H9 (cell line): ENCODE measurements around the gene CDH24. TPM values are rescaled to one million over a fixed set of nuclear protein-coding genes. Genes with fewer than 3 reads are reported as not detected.

Experiments used
- DNase-seq: peaks from one replicate; pipeline ENCODE4 v3.0.0-alpha.2; 2017
- H2AFZ ChIP-seq: one replicate; pipeline ENCODE4 v1.6.1; 2013; ENCODE audit warnings: mild to moderate bottlenecking, low read length, control low read depth, moderate library complexity
- H2AK5ac ChIP-seq: 2 replicates; pipeline ENCODE4 v1.6.1; 2013; ENCODE audit warnings: low read length, control low read depth, mixed read lengths; ENCODE audit not compliant: insufficient read length
- H2BK120ac ChIP-seq: one replicate; pipeline ENCODE4 v1.6.1; 2013; ENCODE audit warnings: low read depth, mild to moderate bottlenecking, low read length, control low read depth, inconsistent platforms; ENCODE audit not compliant: poor library complexity, severe bottlenecking
- H2BK12ac ChIP-seq: 2 replicates; pipeline ENCODE4 v1.6.1; 2013; ENCODE audit warnings: low read length, control low read depth, mixed read lengths, low read depth; ENCODE audit not compliant: insufficient read length
- H2BK15ac ChIP-seq: 2 replicates; pipeline ENCODE4 v1.6.1; 2013; ENCODE audit warnings: low read depth, low read length, control low read depth
- H2BK20ac ChIP-seq: one replicate; pipeline ENCODE4 v1.6.1; 2013; ENCODE audit warnings: low read depth, mild to moderate bottlenecking, low read length, control low read depth, inconsistent platforms; ENCODE audit not compliant: poor library complexity, severe bottlenecking
- H2BK5ac ChIP-seq: 2 replicates; pipeline ENCODE4 v1.6.1; 2013; ENCODE audit warnings: low read length, control low read depth, mixed read lengths; ENCODE audit not compliant: insufficient read length
- H3K14ac ChIP-seq: 2 replicates; pipeline ENCODE4 v1.6.1; 2013; ENCODE audit warnings: low read length, control low read depth; ENCODE audit not compliant: insufficient read depth
- H3K18ac ChIP-seq: 2 replicates; pipeline ENCODE4 v1.6.1; 2013; ENCODE audit warnings: low read depth, mild to moderate bottlenecking, mixed read lengths, low read length, control low read depth; ENCODE audit not compliant: insufficient read length
- H3K23ac ChIP-seq: 2 replicates; pipeline ENCODE4 v1.6.1; 2013; ENCODE audit warnings: low read length, control low read depth, mixed read lengths, low read depth; ENCODE audit not compliant: insufficient read length
- H3K23me2 ChIP-seq: 2 replicates; pipeline ENCODE4 v1.6.1; 2013; ENCODE audit warnings: low read depth, mild to moderate bottlenecking, mixed read lengths, low read length, control low read depth; ENCODE audit not compliant: insufficient read length, poor library complexity, severe bottlenecking
- H3K27ac ChIP-seq: 2 replicates; pipeline ENCODE4 v1.5.1; 2013; ENCODE audit warnings: low read length, control low read depth, mixed read lengths, low read depth; ENCODE audit not compliant: insufficient read length
- H3K27me3 ChIP-seq: 2 replicates; pipeline ENCODE4 v1.6.1; 2013; ENCODE audit warnings: low read length, control low read depth, inconsistent platforms; ENCODE audit not compliant: insufficient read depth
- H3K4ac ChIP-seq: 2 replicates; pipeline ENCODE4 v1.6.1; 2013; ENCODE audit warnings: low read depth, mild to moderate bottlenecking, control low read depth, inconsistent platforms, low read length, moderate library complexity
- H3K4me1 ChIP-seq: 2 replicates; pipeline ENCODE4 v1.6.1; 2013; ENCODE audit warnings: low read length, control low read depth, inconsistent platforms; ENCODE audit not compliant: insufficient read depth
- H3K4me2 ChIP-seq: 2 replicates; pipeline ENCODE4 v1.6.1; 2013; ENCODE audit warnings: low read length, control low read depth, mixed read lengths; ENCODE audit not compliant: insufficient read length, insufficient read depth
- H3K56ac ChIP-seq: 2 replicates; pipeline ENCODE4 v1.6.1; 2013; ENCODE audit warnings: low read depth, mild to moderate bottlenecking, mixed read lengths, low read length, control low read depth; ENCODE audit not compliant: insufficient read length
- H3K79me1 ChIP-seq: 2 replicates; pipeline ENCODE4 v1.6.1; 2013; ENCODE audit warnings: low read depth, mild to moderate bottlenecking, moderate library complexity, low read length, control low read depth, inconsistent platforms; ENCODE audit not compliant: insufficient read depth, poor library complexity, severe bottlenecking
- H3K79me2 ChIP-seq: 2 replicates; pipeline ENCODE4 v1.6.1; 2013; ENCODE audit warnings: low read length, control low read depth, inconsistent platforms; ENCODE audit not compliant: insufficient read depth
- H3K9ac ChIP-seq: 2 replicates; pipeline ENCODE4 v1.6.1; 2013; ENCODE audit warnings: low read length, control low read depth, mixed read lengths; ENCODE audit not compliant: insufficient read length; ENCODE audit errors: extremely low read depth
- H3K9me3 ChIP-seq: one replicate; pipeline ENCODE4 v1.6.1; 2013; ENCODE audit warnings: low read depth, low read length, inconsistent platforms; ENCODE audit not compliant: control insufficient read depth
- H3T11ph ChIP-seq: one replicate; pipeline ENCODE4 v1.6.1; 2013; ENCODE audit warnings: mild to moderate bottlenecking, low read length, control low read depth, inconsistent platforms
- H4K20me1 ChIP-seq: one replicate; pipeline ENCODE4 v1.6.1; 2013; ENCODE audit not compliant: control insufficient read depth, insufficient read length, insufficient read depth
- H4K5ac ChIP-seq: 2 replicates; pipeline ENCODE4 v1.6.1; 2013; ENCODE audit warnings: low read depth, mild to moderate bottlenecking, mixed read lengths, low read length, control low read depth; ENCODE audit not compliant: insufficient read length
- H4K8ac ChIP-seq: replicated peaks from 2 replicates; pipeline ENCODE4 v1.6.1; 2013; ENCODE audit warnings: low read length, control low read depth, mixed read lengths, low read depth; ENCODE audit not compliant: insufficient read length
- H4K91ac ChIP-seq: 2 replicates; pipeline ENCODE4 v1.6.1; 2013; ENCODE audit warnings: low read depth, mild to moderate bottlenecking, moderate library complexity, mixed read lengths, low read length, control low read depth; ENCODE audit not compliant: insufficient read length
- H3K27ac Mint-ChIP-seq, 3 experiments: 2 replicates in 2 of 3; 3 replicates in 1 of 3; pipeline ENCODE4 v1.8.0; 2020 to 2021; ENCODE audit warnings: mixed read lengths in 3 of 3, mild to moderate bottlenecking in 1 of 3, moderate library complexity in 1 of 3
- H3K27me3 Mint-ChIP-seq: 2 replicates; pipeline ENCODE4 v1.8.0; 2021; ENCODE audit warnings: low read depth, mild to moderate bottlenecking, moderate library complexity, mixed read lengths
- H3K36me3 Mint-ChIP-seq, 3 experiments: 2 replicates in 2 of 3; 3 replicates in 1 of 3; pipeline ENCODE4 v1.8.0; 2020 to 2021; ENCODE audit warnings: low read depth in 3 of 3, mixed read lengths in 3 of 3; ENCODE audit not compliant: insufficient read depth in 1 of 3
- H3K4me1 Mint-ChIP-seq, 2 experiments: 2 replicates each; pipeline ENCODE4 v1.8.0; 2020; ENCODE audit warnings: mixed read lengths in 2 of 2
- H3K4me3 Mint-ChIP-seq, 2 experiments: 2 replicates in 1 of 2; 3 replicates in 1 of 2; pipeline ENCODE4 v1.8.0; 2020 to 2021; ENCODE audit warnings: mild to moderate bottlenecking in 2 of 2, mixed read lengths in 2 of 2, moderate library complexity in 1 of 2
- H3K9me3 Mint-ChIP-seq, 2 experiments: 2 replicates in 1 of 2; 3 replicates in 1 of 2; pipeline ENCODE4 v1.8.0; 2020; ENCODE audit warnings: mild to moderate bottlenecking in 2 of 2, mixed read lengths in 2 of 2, moderate library complexity in 1 of 2
- WGBS: extraction: QIAGEN DNeasy Blood & Tissue Kit; methylation state at CpG from one replicate; pipeline ENCODE4 v1.1.7; 2013; ENCODE audit warnings: missing lambda C conversion rate, low lambda C conversion rate, mixed read lengths; ENCODE audit not compliant: insufficient read length; ENCODE audit errors: extremely low coverage; 5-methylcytosine and 5-hydroxymethylcytosine counted together
- total RNA-seq: library from RNA; stranded (reverse); gene quantifications from 2 replicates; pipeline ENCODE4 v1.2.1, GENCODE V29; 2021
- TF ChIP-seq, protein P1 (sequence below): fragments of 200-600 bp; sonication (generic); conservative IDR thresholded peaks from 3 replicates; pipeline ENCODE4 v1.8.0; 2021; ENCODE audit warnings: antibody characterized with exemption, mild to moderate bottlenecking

CDH24 gene
- total RNA-seq, 1 experiment from 2014 or later, result 16.7 TPM

DNA sequence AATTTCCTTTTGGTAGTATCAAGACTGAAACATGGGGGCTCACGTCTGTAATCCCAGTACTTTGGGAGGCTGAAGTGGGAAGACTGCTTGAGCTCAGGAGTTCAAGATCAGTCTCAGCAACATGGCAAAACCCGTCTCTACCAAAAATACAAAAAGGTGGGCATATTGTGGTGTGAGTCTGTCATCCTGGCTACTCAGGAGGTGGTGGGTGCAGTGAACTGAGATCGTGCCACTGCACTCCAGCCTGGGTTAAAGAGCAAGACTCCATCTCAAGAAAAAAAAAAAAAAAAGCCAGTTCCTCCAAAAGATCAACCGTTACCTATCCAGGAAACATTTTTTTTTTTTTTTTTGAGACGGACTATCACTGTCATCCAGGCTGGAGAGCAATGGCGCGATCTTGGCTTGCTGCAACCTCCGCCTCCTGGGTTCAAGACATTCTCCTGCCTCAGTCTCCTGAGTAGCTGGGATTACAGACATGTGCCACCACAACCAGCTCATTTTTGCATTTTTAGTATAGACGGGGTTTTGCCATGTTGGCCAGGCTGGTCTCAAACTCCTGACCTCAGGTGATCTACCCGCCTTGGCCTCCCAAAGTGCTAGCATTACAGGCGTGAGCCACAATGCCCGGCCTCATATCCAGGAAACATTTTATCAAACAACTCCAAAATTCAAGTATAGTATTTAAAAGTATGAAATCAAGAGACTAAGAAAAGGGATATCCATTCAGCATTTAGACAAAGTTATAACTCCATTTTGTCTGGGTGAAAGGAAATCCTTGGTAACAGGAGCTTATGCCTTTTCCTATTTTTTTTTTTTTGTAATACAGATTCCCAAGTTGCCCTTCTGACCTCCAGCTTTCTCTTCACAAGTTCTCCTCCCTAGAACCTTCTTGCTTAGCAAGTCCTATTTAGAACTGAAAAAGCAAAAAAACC is 34.2 kb upstream of the CDH24 start:
- H4K8ac ChIP-seq, result no peak overlapping the region
- H3K27me3 ChIP-seq, result no peaks in the 10 kb centered on the region
- peaks cover 6% of the 10 kb centered on the region for H3K23me2 ChIP-seq
- Mint-ChIP-seq H3K27me3 (no peaks in the 10 kb centered on the region), H3K4me1 (peaks cover 7 to 13% of the 10 kb centered on the region in 2 experiments), H3K27ac (no peak overlapping the region), H3K9me3 (no peaks in the 10 kb centered on the region), H3K4me3 (no peak overlapping the region), H3K36me3 (peaks cover 37 to 62% (median 60%) of the 10 kb centered on the region in 3 experiments; a peak in 6 of 7 replicates)
- H2BK12ac ChIP-seq, result no peak overlapping the region
- no peak overlapping the region for H4K5ac ChIP-seq
- WGBS, result no CpG with 5 or more reads among the region's 12 CpGs
- H3K4me1 ChIP-seq, result peaks cover 2% of the 10 kb centered on the region; the same call in 1 of the 2 replicates
- no peak overlapping the region for H2AFZ ChIP-seq
- no peak for DNase-seq
- no peak overlapping the region for H2BK20ac ChIP-seq
- H2BK5ac ChIP-seq, result no peak overlapping the region
- H3K18ac ChIP-seq, result no peak overlapping the region
- peaks cover 3% of the 10 kb centered on the region for H3K79me1 ChIP-seq
- H2BK15ac ChIP-seq, result no peak overlapping the region
- peaks cover 16% of the 10 kb centered on the region for H3K79me2 ChIP-seq
- H3K4ac ChIP-seq, result no peak overlapping the region
- H3K9me3 ChIP-seq, result no peaks in the 10 kb centered on the region
- H2BK120ac ChIP-seq, result no peak overlapping the region
- H3K4me2 ChIP-seq, result no peak overlapping the region
- H3K23ac ChIP-seq, result no peak overlapping the region
- no peak overlapping the region for H2AK5ac ChIP-seq
- H3K14ac ChIP-seq, result no peak overlapping the region
- TF ChIP-seq, protein P1, sequence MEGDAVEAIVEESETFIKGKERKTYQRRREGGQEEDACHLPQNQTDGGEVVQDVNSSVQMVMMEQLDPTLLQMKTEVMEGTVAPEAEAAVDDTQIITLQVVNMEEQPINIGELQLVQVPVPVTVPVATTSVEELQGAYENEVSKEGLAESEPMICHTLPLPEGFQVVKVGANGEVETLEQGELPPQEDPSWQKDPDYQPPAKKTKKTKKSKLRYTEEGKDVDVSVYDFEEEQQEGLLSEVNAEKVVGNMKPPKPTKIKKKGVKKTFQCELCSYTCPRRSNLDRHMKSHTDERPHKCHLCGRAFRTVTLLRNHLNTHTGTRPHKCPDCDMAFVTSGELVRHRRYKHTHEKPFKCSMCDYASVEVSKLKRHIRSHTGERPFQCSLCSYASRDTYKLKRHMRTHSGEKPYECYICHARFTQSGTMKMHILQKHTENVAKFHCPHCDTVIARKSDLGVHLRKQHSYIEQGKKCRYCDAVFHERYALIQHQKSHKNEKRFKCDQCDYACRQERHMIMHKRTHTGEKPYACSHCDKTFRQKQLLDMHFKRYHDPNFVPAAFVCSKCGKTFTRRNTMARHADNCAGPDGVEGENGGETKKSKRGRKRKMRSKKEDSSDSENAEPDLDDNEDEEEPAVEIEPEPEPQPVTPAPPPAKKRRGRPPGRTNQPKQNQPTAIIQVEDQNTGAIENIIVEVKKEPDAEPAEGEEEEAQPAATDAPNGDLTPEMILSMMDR, result no peak
- H3K9ac ChIP-seq, result no peak overlapping the region
- no peak overlapping the region for H3T11ph ChIP-seq
- H3K27ac ChIP-seq, result no peak overlapping the region
- H4K20me1 ChIP-seq, result no peaks in the 10 kb centered on the region
- no peak overlapping the region for H3K56ac ChIP-seq
- no peak overlapping the region for H4K91ac ChIP-seq
